Mucosa of stomach (tissue), 1 donor: ENCODE measurements around the gene COP1.
"Not testable (repeated sequence)": the region's sequence is repeated elsewhere in the genome, so short reads cannot be mapped to it uniquely, and the experiment has no call there.

Experiments used
- H3K27me3 ChIP-seq: one replicate; pipeline ENCODE4 v1.7.0; 2013; ENCODE audit warnings: mild to moderate bottlenecking, low read length; ENCODE audit not compliant: control insufficient read depth, insufficient read depth
- H3K36me3 ChIP-seq: one replicate; pipeline ENCODE4 v1.7.0; 2013; ENCODE audit warnings: low read length; ENCODE audit not compliant: control insufficient read depth, insufficient read depth
- H3K4me1 ChIP-seq: one replicate; pipeline ENCODE4 v1.7.0; 2013; ENCODE audit warnings: mild to moderate bottlenecking, low read length; ENCODE audit not compliant: control insufficient read depth, insufficient read depth
- H3K4me3 ChIP-seq: one replicate; pipeline ENCODE4 v1.7.0; 2013; ENCODE audit warnings: low read length
- H3K9ac ChIP-seq: one replicate; pipeline ENCODE4 v1.7.0; 2013; ENCODE audit warnings: mild to moderate bottlenecking, low read length, moderate library complexity
- H3K9me3 ChIP-seq: one replicate; pipeline ENCODE4 v1.7.0; 2013; ENCODE audit warnings: mild to moderate bottlenecking, low read length, moderate library complexity; ENCODE audit not compliant: control insufficient read depth
- donor health status: Pancreatic carcinoma.

Gene COP1

DNA sequence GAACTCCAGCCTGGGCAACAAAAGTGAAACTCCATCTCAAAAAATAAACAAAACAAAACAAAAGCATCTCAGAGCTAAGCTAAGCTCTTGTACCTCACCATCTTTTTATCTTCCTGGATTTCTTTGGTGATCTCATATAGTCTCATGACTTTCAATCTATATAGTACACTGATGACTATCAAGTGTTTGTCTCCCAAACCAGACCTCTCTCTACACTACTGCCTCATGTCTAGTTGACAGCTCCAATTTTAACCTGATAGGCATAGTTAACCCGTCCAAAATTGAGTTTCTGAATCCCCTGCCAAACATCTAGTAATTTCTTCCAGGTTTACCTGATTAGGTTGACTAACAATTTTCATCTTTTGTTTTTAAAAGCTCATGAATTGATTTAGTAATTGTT, 151.7 kb downstream of the COP1 start:
- no peaks in the 10 kb centered on the region for H3K27me3 ChIP-seq
- no peak overlapping the region for H3K4me3 ChIP-seq
- no peaks in the 10 kb centered on the region for H3K9me3 ChIP-seq
- H3K9ac ChIP-seq: no peak overlapping the region
- no peaks in the 10 kb centered on the region for H3K4me1 ChIP-seq
- no peaks in the 10 kb centered on the region for H3K36me3 ChIP-seq

DNA sequence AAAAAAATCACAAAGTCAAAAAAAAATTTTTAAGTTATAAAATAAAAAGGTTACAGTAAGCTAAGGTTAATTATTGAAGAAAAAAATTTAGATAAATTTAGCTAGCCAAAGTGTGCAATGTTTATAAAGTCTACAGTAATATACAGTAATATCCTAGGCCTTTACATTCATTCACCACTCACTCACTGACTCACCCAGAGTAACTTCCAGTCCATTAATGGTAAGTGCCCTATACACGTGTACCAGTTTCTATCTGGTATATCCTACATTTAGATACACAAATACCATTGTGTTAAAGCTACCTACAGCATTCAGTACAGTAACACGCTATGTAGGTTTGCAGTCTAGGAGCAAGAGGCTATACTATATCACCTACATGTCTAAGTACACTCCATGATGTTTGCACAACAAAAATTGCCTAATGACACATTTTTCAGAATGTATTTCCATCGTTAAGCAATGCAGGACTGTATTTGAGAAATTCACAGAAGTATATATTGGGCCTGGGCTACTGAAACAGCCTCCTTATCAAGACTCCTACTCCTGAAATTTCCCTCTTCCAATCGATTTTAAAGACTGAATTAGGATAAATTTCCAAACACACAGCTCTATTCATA, 155.1 kb downstream of the COP1 start:
- no peaks in the 10 kb centered on the region for H3K9me3 ChIP-seq
- H3K36me3 ChIP-seq: no peaks in the 10 kb centered on the region
- H3K4me3 ChIP-seq: no peak overlapping the region
- H3K4me1 ChIP-seq: no peaks in the 10 kb centered on the region
- no peaks in the 10 kb centered on the region for H3K27me3 ChIP-seq
- no peak overlapping the region for H3K9ac ChIP-seq

GRCh38 chr1:176051402-176051801, 155.7 kb downstream of the COP1 start:
- H3K4me1 ChIP-seq: no peaks in the 10 kb centered on the region
- no peaks in the 10 kb centered on the region for H3K36me3 ChIP-seq
- H3K4me3 ChIP-seq: no peak overlapping the region
- H3K27me3 ChIP-seq: no peaks in the 10 kb centered on the region
- no peak overlapping the region for H3K9ac ChIP-seq
- H3K9me3 ChIP-seq: no peaks in the 10 kb centered on the region

DNA sequence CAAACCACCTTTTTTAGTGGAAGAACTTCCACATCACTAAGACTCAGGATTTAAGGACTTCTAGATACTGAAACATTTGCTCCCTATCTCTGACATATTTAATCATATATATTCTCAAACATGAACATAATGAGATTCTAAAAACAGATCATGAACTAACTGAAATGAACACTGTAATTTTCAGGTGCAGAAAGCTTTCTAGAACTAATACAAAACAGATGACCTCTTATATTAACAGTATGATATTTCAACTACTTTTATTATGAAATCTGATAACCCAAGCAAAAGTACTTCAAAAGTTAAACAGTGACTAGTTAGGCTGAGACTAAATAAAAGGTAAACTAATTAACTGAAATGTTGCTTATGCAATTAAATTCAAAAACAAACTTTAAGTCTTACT, 157.5 kb downstream of the COP1 start:
- no peak overlapping the region for H3K9ac ChIP-seq
- no peak overlapping the region for H3K4me3 ChIP-seq
- H3K9me3 ChIP-seq: no peaks in the 10 kb centered on the region
- no peaks in the 10 kb centered on the region for H3K27me3 ChIP-seq
- no peaks in the 10 kb centered on the region for H3K4me1 ChIP-seq
- no peaks in the 10 kb centered on the region for H3K36me3 ChIP-seq

DNA sequence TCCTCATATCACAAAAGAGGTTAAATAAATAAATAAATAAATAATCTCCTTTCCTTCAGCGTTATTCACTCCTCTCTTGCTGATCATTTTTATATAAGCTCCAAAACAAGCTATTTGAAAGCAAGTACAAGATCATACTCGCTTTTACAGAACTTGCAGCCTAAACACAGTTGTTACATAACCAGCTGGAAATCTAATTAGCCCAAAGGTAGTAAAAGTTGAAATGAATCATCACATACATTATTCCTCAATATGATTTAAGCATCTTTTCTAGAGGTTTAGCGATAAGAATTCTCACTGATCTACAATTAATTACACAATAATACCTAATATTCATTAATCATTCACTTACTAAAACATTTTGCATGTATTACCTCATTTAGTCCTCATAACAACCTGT, 160.2 kb downstream of the COP1 start:
- no peaks in the 10 kb centered on the region for H3K9me3 ChIP-seq
- H3K27me3 ChIP-seq: no peaks in the 10 kb centered on the region
- H3K4me3 ChIP-seq: no peak overlapping the region
- no peaks in the 10 kb centered on the region for H3K4me1 ChIP-seq
- no peak overlapping the region for H3K9ac ChIP-seq
- H3K36me3 ChIP-seq: no peaks in the 10 kb centered on the region

DNA sequence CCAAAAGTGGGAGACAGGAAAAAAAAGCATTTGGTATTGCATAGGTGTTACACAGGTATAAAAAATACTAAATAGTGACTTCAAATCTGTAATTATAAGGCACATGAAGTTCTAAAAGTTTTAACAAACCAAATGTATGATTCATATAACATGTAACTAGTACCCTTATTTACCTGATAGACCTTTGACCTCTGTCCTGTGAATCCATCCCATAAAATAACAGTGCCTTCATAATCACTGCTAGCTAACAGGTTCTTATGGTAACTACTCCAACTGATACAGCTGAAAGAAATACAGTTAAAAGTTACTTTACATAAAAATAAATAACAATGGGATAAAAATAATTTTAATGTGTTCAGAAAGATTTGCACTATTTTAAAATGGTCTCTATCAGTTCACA, 163.5 kb downstream of the COP1 start:
- H3K9me3 ChIP-seq: no peaks in the 10 kb centered on the region
- H3K9ac ChIP-seq: no peak overlapping the region
- H3K4me3 ChIP-seq: no peak overlapping the region
- H3K4me1 ChIP-seq: no peaks in the 10 kb centered on the region
- no peaks in the 10 kb centered on the region for H3K27me3 ChIP-seq
- H3K36me3 ChIP-seq: no peaks in the 10 kb centered on the region

GRCh38 chr1:176033881-176034280, 173.2 kb downstream of the COP1 start:
- H3K4me1 ChIP-seq: no peaks in the 10 kb centered on the region
- no peaks in the 10 kb centered on the region for H3K9me3 ChIP-seq
- H3K27me3 ChIP-seq: no peaks in the 10 kb centered on the region
- H3K4me3 ChIP-seq: no peak overlapping the region
- H3K36me3 ChIP-seq: no peaks in the 10 kb centered on the region
- no peak overlapping the region for H3K9ac ChIP-seq

DNA sequence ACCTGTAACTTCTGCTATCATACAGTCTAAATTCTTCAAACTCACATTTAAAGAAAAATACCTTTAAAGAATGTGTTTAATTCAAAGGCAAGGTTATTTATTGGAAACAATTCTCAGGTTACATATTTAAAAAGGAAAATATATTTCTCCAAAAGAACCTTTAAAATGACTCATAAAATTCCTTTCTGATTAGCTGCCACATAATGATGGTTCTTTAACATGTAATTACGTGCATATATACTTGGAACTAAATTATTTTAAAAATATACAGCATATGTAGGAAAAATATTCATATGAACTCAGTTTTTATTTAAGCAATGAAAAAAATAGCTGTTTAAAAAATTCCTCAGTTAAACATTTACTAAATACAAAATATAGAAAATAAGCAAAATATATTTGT, 173.6 kb downstream of the COP1 start:
- Histone ChIP-seq H3K9ac (no peak overlapping the region), H3K4me1 (no peaks in the 10 kb centered on the region), H3K4me3 (no peak overlapping the region), H3K9me3 (no peaks in the 10 kb centered on the region), H3K36me3 (no peaks in the 10 kb centered on the region), H3K27me3 (no peaks in the 10 kb centered on the region)

- Histone ChIP-seq H3K9me3 (no peaks in the 10 kb centered on the region), H3K4me3 (no peak overlapping the region), H3K27me3 (no peaks in the 10 kb centered on the region), H3K4me1 (no peaks in the 10 kb centered on the region), H3K36me3 (no peaks in the 10 kb centered on the region), H3K9ac (no peak overlapping the region)
These were observed 174.9 kb downstream of the COP1 start for GRCh38 chr1:176032040-176032645.

- Histone ChIP-seq H3K9me3 (no peaks in the 10 kb centered on the region), H3K4me3 (no peak overlapping the region), H3K9ac (no peak overlapping the region), H3K27me3 (no peaks in the 10 kb centered on the region), H3K36me3 (no peaks in the 10 kb centered on the region), H3K4me1 (no peaks in the 10 kb centered on the region)
These were observed 177.5 kb downstream of the COP1 start for GRCh38 chr1:176029609-176030008.

DNA sequence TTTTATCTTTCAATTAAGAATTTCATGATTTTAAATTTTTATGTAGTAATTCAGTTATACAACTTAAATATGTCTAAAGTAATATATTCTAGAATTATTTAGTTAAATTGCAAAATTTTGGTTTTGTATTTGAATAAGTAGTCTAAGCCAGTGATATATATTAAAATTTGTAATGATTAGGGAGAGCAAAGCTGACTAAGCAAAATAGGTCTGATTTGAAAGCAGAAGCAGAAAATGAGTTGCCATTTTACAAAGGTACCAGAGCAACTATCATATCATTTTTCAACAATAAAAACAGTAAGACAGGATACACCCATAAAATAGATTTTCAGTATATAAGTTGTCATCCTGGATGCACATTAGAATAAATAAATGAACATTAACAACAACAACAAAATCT, 177.9 kb downstream of the COP1 start:
- H3K9ac ChIP-seq: no peak overlapping the region
- no peaks in the 10 kb centered on the region for H3K27me3 ChIP-seq
- H3K9me3 ChIP-seq: no peaks in the 10 kb centered on the region
- H3K4me3 ChIP-seq: no peak overlapping the region
- no peaks in the 10 kb centered on the region for H3K4me1 ChIP-seq
- no peaks in the 10 kb centered on the region for H3K36me3 ChIP-seq

GRCh38 chr1:176027934-176028333, 179.2 kb downstream of the COP1 start:
- not testable (repeated sequence) for H3K4me1 ChIP-seq, H3K9me3 ChIP-seq, H3K36me3 ChIP-seq, H3K9ac ChIP-seq, H3K4me3 ChIP-seq, H3K27me3 ChIP-seq

DNA sequence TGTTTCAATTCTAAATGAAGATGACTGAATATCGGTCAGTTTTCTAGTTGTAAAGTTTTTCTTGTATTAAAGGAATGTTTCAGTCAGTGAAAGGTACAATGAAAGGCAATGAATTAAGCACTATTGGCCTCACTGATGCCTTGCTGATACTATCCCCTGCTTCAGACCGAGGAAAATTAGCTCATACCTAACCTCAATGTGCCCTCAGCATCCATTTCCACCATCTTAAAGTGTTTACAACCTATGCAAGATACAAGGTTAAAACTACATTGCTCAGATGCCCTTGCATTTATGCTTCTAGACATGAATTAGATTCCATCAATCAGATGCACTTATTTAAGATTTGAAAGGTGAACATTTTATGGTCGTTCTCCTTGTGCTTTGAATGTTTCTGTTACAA, 184.5 kb downstream of the COP1 start:
- Histone ChIP-seq H3K4me1 (no peaks in the 10 kb centered on the region), H3K9me3 (no peaks in the 10 kb centered on the region), H3K4me3 (no peak overlapping the region), H3K9ac (no peak overlapping the region), H3K36me3 (peaks cover 3% of the 10 kb centered on the region), H3K27me3 (no peaks in the 10 kb centered on the region)
